ENCODE results near the gene MACROH2A2.
"Not testable (repeated sequence)": the region's sequence is repeated elsewhere in the genome, so short reads cannot be mapped to it uniquely, and the experiment has no call there.

The MACROH2A2 gene

GRCh38 chr10:70101068-70101562 lies 48.5 kb downstream of the MACROH2A2 start:
- not testable (repeated sequence) for DNase-seq (ENCODE audit: low read depth)

- no peak for DNase-seq (ENCODE audit: low read depth)
These were observed 49.0 kb downstream of the MACROH2A2 start for GRCh38 chr10:70101668-70102067.

GRCh38 chr10:70106958-70107791 lies 54.5 kb downstream of the MACROH2A2 start:
- no peak for DNase-seq (ENCODE audit: low read depth)

- DNase-seq (ENCODE audit: low read depth), result no peak
These were observed 56.6 kb downstream of the MACROH2A2 start for GRCh38 chr10:70109064-70109729.

- DNase-seq (ENCODE audit: low read depth), result no peak
These were observed 58.9 kb downstream of the MACROH2A2 start for GRCh38 chr10:70111496-70111895.

GRCh38 chr10:70112071-70112470 lies 59.4 kb downstream of the MACROH2A2 start:
- no peak for DNase-seq (ENCODE audit: low read depth)

GRCh38 chr10:70114902-70115301 lies 62.3 kb downstream of the MACROH2A2 start:
- DNase-seq (ENCODE audit: low read depth), result no peak

- DNase-seq (ENCODE audit: low read depth), result no peak
These were observed 63.5 kb downstream of the MACROH2A2 start for GRCh38 chr10:70115948-70116682.

- DNase-seq (ENCODE audit: low read depth), result no peak
These were observed 65.0 kb downstream of the MACROH2A2 start for GRCh38 chr10:70117646-70118045.

- DNase-seq (ENCODE audit: low read depth), result peak; percentile 81
These were observed 65.5 kb downstream of the MACROH2A2 start for GRCh38 chr10:70118196-70118595.

GRCh38 chr10:70119197-70119596 lies 66.6 kb downstream of the MACROH2A2 start:
- DNase-seq (ENCODE audit: low read depth), result no peak

- DNase-seq (ENCODE audit: low read depth), result no peak
These were observed 67.0 kb downstream of the MACROH2A2 start for GRCh38 chr10:70119623-70120022.

GRCh38 chr10:70120417-70120816 lies 67.8 kb downstream of the MACROH2A2 start:
- no peak for DNase-seq (ENCODE audit: low read depth)

- no peak for DNase-seq (ENCODE audit: low read depth)
These were observed 68.8 kb downstream of the MACROH2A2 start for GRCh38 chr10:70121281-70121949.

GRCh38 chr10:70122742-70123141 lies 70.1 kb downstream of the MACROH2A2 start:
- peak; percentile 45 for DNase-seq (ENCODE audit: low read depth)

- DNase-seq (ENCODE audit: low read depth), result not testable (repeated sequence)
These were observed 70.5 kb downstream of the MACROH2A2 start for GRCh38 chr10:70123166-70123565.

- no peak for DNase-seq (ENCODE audit: low read depth)
These were observed 71.2 kb downstream of the MACROH2A2 start for GRCh38 chr10:70123817-70124216.

GRCh38 chr10:70124415-70124814 lies 71.8 kb downstream of the MACROH2A2 start:
- DNase-seq (ENCODE audit: low read depth), result no peak

GRCh38 chr10:70124918-70125317 lies 72.3 kb downstream of the MACROH2A2 start:
- DNase-seq (ENCODE audit: low read depth), result no peak

GRCh38 chr10:70125918-70126552 lies 73.4 kb downstream of the MACROH2A2 start:
- no peak for DNase-seq (ENCODE audit: low read depth)

GRCh38 chr10:70126700-70127395 lies 74.2 kb downstream of the MACROH2A2 start:
- no peak for DNase-seq (ENCODE audit: low read depth)

Data from fibroblast of gingiva (primary cell).